GM12875 (cell line): ENCODE data around the gene HOXA9.

Source experiments
- H3K4me3 ChIP-seq: one replicate; pipeline ENCODE4 v1.5.1; 2011; ENCODE audit warnings: low read depth, low read length, control low read depth
- CTCF ChIP-seq: IDR thresholded peaks from 2 replicates; pipeline ENCODE4 v1.5.1; 2011; ENCODE audit warnings: low read depth, mild to moderate bottlenecking, control low read depth, inconsistent platforms, low read length, moderate library complexity, borderline replicate concordance; ENCODE audit not compliant: insufficient read depth

Gene HOXA9

DNA sequence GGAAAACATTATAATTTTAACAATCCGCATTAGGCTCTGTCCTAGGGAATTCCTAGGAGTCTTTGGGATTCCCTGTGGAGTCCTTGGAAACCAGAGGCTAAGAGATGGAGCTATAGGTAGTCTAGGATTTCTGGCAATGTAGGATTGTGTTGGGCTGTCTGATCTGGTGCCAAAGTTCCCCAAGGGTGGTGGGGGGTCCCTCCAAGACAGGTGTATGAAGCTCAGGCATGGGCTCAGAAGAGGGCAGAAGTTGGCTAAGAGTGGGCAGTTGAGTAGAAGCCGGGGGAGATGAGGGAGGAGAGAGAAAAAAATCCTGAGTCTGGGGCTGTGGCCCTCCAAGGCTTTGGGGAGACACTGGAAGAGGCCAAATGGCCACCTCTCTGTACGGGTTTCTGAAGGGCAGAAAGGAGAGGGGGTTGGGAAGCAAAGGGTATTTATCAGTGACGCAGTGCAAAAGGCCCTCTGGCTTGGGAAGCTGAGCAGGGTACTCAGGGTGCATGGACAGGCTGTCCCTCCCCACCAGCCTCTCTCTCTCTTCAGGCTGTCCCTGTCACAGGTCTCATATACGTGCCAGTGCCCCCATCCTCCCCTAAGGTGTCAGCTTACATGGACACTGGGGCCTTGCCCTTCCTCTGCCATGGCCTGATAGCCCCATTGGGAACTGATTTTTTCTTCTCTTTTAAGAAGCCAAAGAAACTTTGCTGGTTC is 18.7 kb downstream of the HOXA9 start:
- TF ChIP-seq CTCF = no peak
- no peak overlapping the region for H3K4me3 ChIP-seq

DNA sequence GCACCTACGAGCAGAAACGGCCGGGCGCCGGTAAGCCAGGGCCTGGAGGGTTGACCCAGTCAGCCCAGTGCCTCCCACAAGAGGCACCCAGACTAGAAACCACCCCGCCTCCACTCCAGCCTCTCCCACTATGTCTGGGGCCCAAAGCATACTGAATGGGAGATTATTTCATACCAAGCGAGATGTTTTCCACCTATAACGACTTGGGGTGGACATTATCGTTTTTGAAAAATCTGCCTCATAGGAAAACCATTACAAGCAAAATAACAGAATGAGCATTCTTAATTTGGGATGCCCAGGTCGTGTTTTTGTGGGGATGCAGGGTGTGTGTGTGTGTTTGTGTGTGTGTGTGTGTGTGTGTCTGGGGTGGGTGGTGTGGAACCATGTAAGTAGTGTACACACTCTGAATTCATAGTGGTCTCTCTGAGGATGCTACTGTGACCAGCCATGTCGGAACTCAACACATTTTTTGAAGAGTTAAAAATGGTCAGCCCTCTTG is 19.4 kb downstream of the HOXA9 start:
- no peak for TF ChIP-seq CTCF
- no peak overlapping the region for H3K4me3 ChIP-seq

DNA sequence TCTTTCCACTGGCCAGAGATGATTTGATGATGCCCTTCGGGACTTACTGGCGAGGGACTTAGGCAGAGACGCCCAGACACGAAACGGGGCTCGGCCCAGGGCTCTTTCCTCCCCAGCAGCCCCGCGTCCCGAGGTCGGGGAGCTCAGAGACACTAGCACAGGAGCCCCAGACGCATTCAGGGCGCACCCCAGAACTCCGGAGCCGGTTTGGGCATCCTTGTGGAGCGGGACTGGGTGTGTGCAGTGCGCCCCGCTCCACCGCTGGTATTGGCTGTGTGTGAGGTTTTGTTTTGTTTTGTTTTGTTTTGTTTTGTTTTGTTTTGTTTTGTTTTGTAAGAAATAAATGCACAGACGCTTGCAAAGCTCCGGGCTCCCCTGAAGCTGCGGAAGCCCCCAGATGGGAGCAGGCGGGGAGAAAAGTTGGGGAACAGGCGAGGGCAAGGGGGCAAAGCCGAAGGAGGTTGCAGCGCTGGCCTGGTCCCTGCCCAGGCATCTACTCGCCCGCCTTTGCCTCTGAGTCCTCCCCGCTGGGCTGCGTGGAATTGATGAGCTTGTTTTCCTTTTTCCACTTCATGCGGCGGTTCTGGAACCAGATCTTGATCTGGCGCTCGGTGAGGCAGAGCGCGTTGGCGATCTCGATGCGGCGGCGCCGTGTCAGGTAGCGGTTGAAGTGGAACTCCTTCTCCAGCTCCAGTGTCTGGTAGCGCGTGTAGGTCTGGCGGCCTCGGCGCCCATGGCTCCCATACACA is 20.0 kb downstream of the HOXA9 start:
- H3K4me3 ChIP-seq = no peak overlapping the region
- no peak for TF ChIP-seq CTCF

DNA sequence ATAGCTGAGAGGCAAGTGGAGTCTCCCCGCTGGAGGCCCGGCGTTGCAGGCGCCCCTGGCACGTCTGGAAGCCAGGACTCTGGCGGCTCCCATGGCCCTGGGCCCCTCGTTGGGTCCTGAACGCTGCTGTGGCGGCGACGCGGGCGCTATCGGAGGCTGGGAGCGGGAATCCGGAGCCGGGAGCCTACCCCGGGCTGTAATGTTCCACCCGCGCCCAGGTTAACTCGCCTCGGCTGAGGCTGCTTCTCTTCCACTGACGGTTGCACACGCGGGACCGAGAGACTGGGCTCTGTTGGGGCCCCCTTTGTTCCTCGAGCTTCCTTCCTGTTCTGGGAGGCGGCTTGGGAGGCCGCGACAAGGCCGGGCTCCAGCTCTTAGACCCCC is 20.6 kb downstream of the HOXA9 start:
- H3K4me3 ChIP-seq = no peak overlapping the region
- TF ChIP-seq CTCF = no peak

DNA sequence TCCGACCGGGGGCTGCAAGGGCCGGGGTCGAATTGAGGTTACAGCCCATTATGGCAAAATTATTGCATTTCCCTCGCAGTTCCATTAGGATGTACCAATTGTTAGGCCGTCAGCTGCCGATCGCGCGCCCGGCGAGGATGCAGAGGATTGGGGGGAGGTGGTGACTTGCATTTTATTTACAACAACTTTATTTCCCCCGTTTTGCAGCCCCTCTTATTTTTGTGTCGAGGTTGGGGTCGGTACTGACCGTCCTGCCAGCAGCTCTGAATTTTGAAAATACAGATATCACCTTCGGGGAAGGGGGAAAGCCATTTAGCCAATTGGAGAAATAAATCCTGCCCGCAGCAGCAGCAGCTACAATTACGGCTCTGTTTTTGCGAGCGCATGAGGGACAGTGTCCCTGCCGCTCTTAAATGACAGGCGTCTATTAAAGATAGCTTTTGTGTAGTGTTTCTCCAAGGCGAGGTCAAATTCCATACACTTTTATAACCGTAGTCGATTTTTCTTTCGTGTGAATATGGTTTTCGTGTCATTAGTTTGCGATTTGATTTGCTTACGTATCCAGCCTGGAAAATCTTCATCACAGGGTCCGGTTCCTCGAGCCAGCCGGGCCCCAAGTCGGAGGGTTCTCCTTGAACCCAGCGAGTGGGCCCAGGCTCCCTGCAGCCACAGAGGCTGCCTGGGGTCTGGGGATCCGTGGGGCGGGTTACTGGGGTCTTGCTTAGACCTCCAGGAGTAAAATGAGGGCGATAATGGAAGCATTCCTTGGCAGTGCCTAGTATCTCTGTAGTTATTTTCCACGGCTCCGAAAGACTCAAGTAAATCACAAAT is 21.2 kb downstream of the HOXA9 start:
- no peak overlapping the region for H3K4me3 ChIP-seq
- TF ChIP-seq CTCF = no peak

- TF ChIP-seq CTCF = no peak
These were observed 22.1 kb downstream of the HOXA9 start, which contains the start of gene HOXA5 for GRCh38 chr7:27143023-27143949. HOXA5 (minus strand) TSS chr7:27143681; CDS start chr7:27143607, 74 bp downstream.

More at GRCh38 chr7:27143023-27143949, 22.1 kb downstream of the HOXA9 start, which contains the start of gene HOXA5:
- no peak within 1 kb of the TSS for H3K4me3 ChIP-seq
